Caco-2 (cell line): ENCODE results near the gene CAVIN4. TPM values are rescaled to one million over a fixed set of nuclear protein-coding genes. Genes with fewer than 3 reads are reported as not detected.

ENCODE experiments used
- BruUV-seq: library from RNA; stranded (reverse); fragments of 400-500 nt; replicated peaks from 2 replicates; lab custom pipeline; 2021; lab: Mats Ljungman, UMichigan
- CTCF ChIA-PET: fragments of 300-600 bp; sonication (Branson Sonifier 250); formaldehyde crosslinking; loops from one replicate; lab custom pipeline; 2022; ENCODE audit warnings: antibody characterized with exemption; lab: Charles Lee
- POLR2A ChIA-PET: fragments of 300-600 bp; sonication (Branson Sonifier 250); formaldehyde crosslinking; loops from one replicate; lab custom pipeline; 2022; ENCODE audit warnings: antibody characterized with exemption; lab: Charles Lee
- DNase-seq, 2 experiments: peaks; one replicate each; pipeline versions ENCODE4 v3.0.0 to v3.0.0-alpha.2; 2020 to 2022
- H3K27me3 ChIP-seq: replicated peaks from 2 replicates; pipeline ENCODE4 v1.6.0; 2011; ENCODE audit warnings: low read length; ENCODE audit not compliant: control insufficient read depth, insufficient read depth
- H3K36me3 ChIP-seq: 2 replicates; pipeline ENCODE4 v1.5.1; 2011; ENCODE audit warnings: low read length; ENCODE audit not compliant: control insufficient read depth, insufficient read depth
- H3K4me1 ChIP-seq: fragments of 250-450 bp; sonication (Bioruptor Pico); 2 replicates; pipeline ENCODE4 v1.5.1; 2020; ENCODE audit warnings: mild to moderate bottlenecking
- H3K4me3 ChIP-seq: 2 replicates; pipeline ENCODE4 v1.5.1; 2011; ENCODE audit warnings: low read depth, mild to moderate bottlenecking, control low read depth, low read length
- H3K9me3 ChIP-seq: fragments of 250-450 bp; sonication (Bioruptor Pico); 2 replicates; pipeline ENCODE4 v1.5.1; 2020; ENCODE audit warnings: mild to moderate bottlenecking, moderate library complexity
- H3K27ac Mint-ChIP-seq: one replicate; pipeline ENCODE4 v1.8.0; 2022; ENCODE audit warnings: mixed read lengths; ENCODE audit not compliant: unreplicated experiment
- H3K27me3 Mint-ChIP-seq: one replicate; pipeline ENCODE4 v1.8.0; 2022; ENCODE audit warnings: mixed read lengths; ENCODE audit not compliant: insufficient read depth, unreplicated experiment
- H3K36me3 Mint-ChIP-seq: one replicate; pipeline ENCODE4 v1.8.0; 2022; ENCODE audit warnings: mild to moderate bottlenecking, mixed read lengths; ENCODE audit not compliant: insufficient read depth, unreplicated experiment
- H3K4me1 Mint-ChIP-seq: one replicate; pipeline ENCODE4 v1.8.0; 2022; ENCODE audit warnings: low read depth, mixed read lengths; ENCODE audit not compliant: unreplicated experiment
- H3K4me3 Mint-ChIP-seq: one replicate; pipeline ENCODE4 v1.8.0; 2022; ENCODE audit warnings: mild to moderate bottlenecking, moderate library complexity, mixed read lengths; ENCODE audit not compliant: unreplicated experiment
- H3K9me3 Mint-ChIP-seq: one replicate; pipeline ENCODE4 v1.8.0; 2022; ENCODE audit warnings: mixed read lengths; ENCODE audit not compliant: unreplicated experiment
- CTCF ChIP-seq, 2 experiments: fragments of 200-600 bp in 1 of 2; IDR thresholded peaks; 1 replicate in 1 of 2; 2 replicates in 1 of 2; pipeline versions ENCODE4 v1.5.1 to v1.8.0; 2011 to 2022; ENCODE audit warnings: antibody characterized with exemption in 1 of 2, control low read depth in 1 of 2, inconsistent platforms in 1 of 2, low read depth in 1 of 2, low read length in 1 of 2, mild to moderate bottlenecking in 1 of 2, moderate library complexity in 1 of 2; ENCODE audit not compliant: insufficient read depth in 1 of 2, severe bottlenecking in 1 of 2, unreplicated experiment in 1 of 2
- intact Hi-C: fragments of 100-400 bp; cut with micrococcal nuclease; formaldehyde crosslinking; loops from one replicate; pipeline ENCODE4 v1.10.0; 2022; ENCODE audit not compliant: unreplicated experiment
- total RNA-seq: library from RNA; stranded (reverse); gene quantifications from 2 replicates; pipeline ENCODE4 v1.2.3, GENCODE V29; 2022

CAVIN4 gene
- total RNA-seq, 1 experiment from 2014 or later = 1.5 TPM

- ChIA-PET POLR2A (no interaction called here), CTCF (no interaction called here)
- no peak overlapping the region for H3K4me3 ChIP-seq
- BruUV-seq = no TSS peak
- no peak overlapping the region for H3K27ac Mint-ChIP-seq
- no peak for DNase-seq
- H3K4me1 Mint-ChIP-seq = no peaks in the 10 kb centered on the region
- H3K4me1 ChIP-seq = no peaks in the 10 kb centered on the region
- H3K9me3 Mint-ChIP-seq = peaks cover 20% of the 10 kb centered on the region
- intact Hi-C loops = no loop called here
- H3K27me3 ChIP-seq = no peaks in the 10 kb centered on the region
- H3K27me3 Mint-ChIP-seq = no peaks in the 10 kb centered on the region
- H3K36me3 Mint-ChIP-seq = no peaks in the 10 kb centered on the region
- H3K9me3 ChIP-seq = no peaks in the 10 kb centered on the region
- no peak for TF ChIP-seq CTCF (IDR thresholded peaks at IDR 0.05; ENCODE audit: insufficient read depth in 1 of 2, low read depth in 1 of 2, low read length in 1 of 2, severe bottlenecking in 1 of 2, unreplicated experiment in 1 of 2)
- no peak overlapping the region for H3K4me3 Mint-ChIP-seq
- no peaks in the 10 kb centered on the region for H3K36me3 ChIP-seq
These were observed 41.8 kb downstream of the CAVIN4 start for GRCh38 chr9:100619665-100620064.

GRCh38 chr9:100623969-100624368 is 46.1 kb downstream of the CAVIN4 start:
- no peaks in the 10 kb centered on the region for H3K4me1 Mint-ChIP-seq
- ChIA-PET CTCF (no interaction called here), POLR2A (no interaction called here)
- H3K4me3 ChIP-seq = no peak overlapping the region
- H3K4me3 Mint-ChIP-seq = no peak overlapping the region
- no peaks in the 10 kb centered on the region for H3K36me3 Mint-ChIP-seq
- H3K9me3 Mint-ChIP-seq = no peaks in the 10 kb centered on the region
- intact Hi-C loops = no loop called here
- H3K27me3 Mint-ChIP-seq = no peaks in the 10 kb centered on the region
- no peaks in the 10 kb centered on the region for H3K27me3 ChIP-seq
- no peaks in the 10 kb centered on the region for H3K36me3 ChIP-seq
- H3K4me1 ChIP-seq = no peaks in the 10 kb centered on the region
- TF ChIP-seq CTCF (IDR thresholded peaks at IDR 0.05; ENCODE audit: insufficient read depth in 1 of 2, low read depth in 1 of 2, low read length in 1 of 2, severe bottlenecking in 1 of 2, unreplicated experiment in 1 of 2) = no peak
- DNase-seq = no peak
- no peak overlapping the region for H3K27ac Mint-ChIP-seq
- no peaks in the 10 kb centered on the region for H3K9me3 ChIP-seq
- no TSS peak for BruUV-seq

GRCh38 chr9:100626949-100627348 is 49.1 kb downstream of the CAVIN4 start:
- no TSS peak for BruUV-seq
- H3K4me1 Mint-ChIP-seq = no peaks in the 10 kb centered on the region
- TF ChIP-seq CTCF (IDR thresholded peaks at IDR 0.05; ENCODE audit: insufficient read depth in 1 of 2, low read depth in 1 of 2, low read length in 1 of 2, severe bottlenecking in 1 of 2, unreplicated experiment in 1 of 2) = no peak
- no peak overlapping the region for H3K4me3 Mint-ChIP-seq
- no peaks in the 10 kb centered on the region for H3K27me3 ChIP-seq
- no peaks in the 10 kb centered on the region for H3K36me3 ChIP-seq
- intact Hi-C loops = no loop called here
- no peaks in the 10 kb centered on the region for H3K36me3 Mint-ChIP-seq
- H3K4me3 ChIP-seq = no peak overlapping the region
- ChIA-PET CTCF (no interaction called here), POLR2A (no interaction called here)
- DNase-seq = no peak
- no peaks in the 10 kb centered on the region for H3K9me3 Mint-ChIP-seq
- H3K27me3 Mint-ChIP-seq = peaks cover 6% of the 10 kb centered on the region
- no peak overlapping the region for H3K27ac Mint-ChIP-seq
- H3K4me1 ChIP-seq = no peaks in the 10 kb centered on the region
- H3K9me3 ChIP-seq = no peaks in the 10 kb centered on the region
